HepG2 (cell line): ENCODE results near the gene ULK4. TPM values are rescaled to one million over a fixed set of nuclear protein-coding genes. Genes with fewer than 3 reads are reported as not detected.

Source experiments
- ATAC-seq: fragments of 200-7000 bp; cut with Tn5 transposase; 3 replicates; pipeline ENCODE4 v1.9.1; 2020; ENCODE audit warnings: mild to moderate bottlenecking, moderate library complexity
- BruUV-seq: library from RNA; stranded (reverse); fragments of 400-500 nt; replicated peaks from 2 replicates; lab custom pipeline; 2021; lab: Mats Ljungman, UMichigan
- CTCF ChIA-PET: fragments of 300-600 bp; formaldehyde crosslinking; extraction: SDS; loops from one replicate; lab custom pipeline; 2021; ENCODE audit warnings: low total read pairs, inconsistent platforms, low intra/inter-chr PET ratio; lab: Yijun Ruan, JAX
- POLR2A ChIA-PET: fragments of 350-600 bp; sonication (Branson Sonifier 250); formaldehyde crosslinking; loops from one replicate; lab custom pipeline; 2020; ENCODE audit warnings: antibody characterized with exemption, inconsistent platforms; lab: Yijun Ruan, JAX
- DNase-seq: peaks from one replicate; pipeline ENCODE4 v3.0.0-alpha.2; 2015; ENCODE audit warnings: low spot score
- FAIRE-seq: peaks from 3 replicates; lab custom pipeline; 2011; peaks lifted over from hg19 to GRCh38; lab: Jason Lieb, UNC
- H2AFZ ChIP-seq: one replicate; pipeline ENCODE4 v1.6.1; 2011; ENCODE audit warnings: low read length, inconsistent platforms
- H3K27ac ChIP-seq: fragments of 300-600 bp; 3 replicates; pipeline ENCODE4 v1.8.0; 2011; ENCODE audit warnings: mixed run types, mild to moderate bottlenecking, mixed read lengths, low read length, inconsistent platforms; ENCODE audit not compliant: insufficient read depth; ENCODE audit errors: extremely low read length
- H3K27me3 ChIP-seq, 2 experiments: fragments of 200-600 bp in 1 of 2; 2 replicates in 1 of 2; 3 replicates in 1 of 2; pipeline versions ENCODE4 v1.6.0 to v1.8.0; 2011; ENCODE audit warnings: low read length in 2 of 2, mild to moderate bottlenecking in 2 of 2, moderate library complexity in 2 of 2, inconsistent platforms in 1 of 2; ENCODE audit not compliant: insufficient read depth in 2 of 2, control insufficient read depth in 1 of 2
- H3K36me3 ChIP-seq, 2 experiments: fragments of 200-600 bp in 1 of 2; replicated peaks in 1 of 2; 2 replicates in 1 of 2; 3 replicates in 1 of 2; pipeline versions ENCODE4 v1.5.1 to v1.8.0; 2011; ENCODE audit warnings: low read length in 2 of 2, inconsistent platforms in 1 of 2; ENCODE audit not compliant: insufficient read depth in 2 of 2, control insufficient read depth in 1 of 2
- H3K4me1 ChIP-seq: 2 replicates; pipeline ENCODE4 v1.5.1; 2012; ENCODE audit warnings: low read length, inconsistent platforms; ENCODE audit not compliant: insufficient read depth
- H3K4me2 ChIP-seq: 2 replicates; pipeline ENCODE4 v1.6.0; 2011; ENCODE audit warnings: low read depth, low read length, inconsistent platforms
- H3K4me3 ChIP-seq, 3 experiments: fragments of 200-600 bp in 1 of 3; sonication (generic), shearing (Covaris generic) in 1 of 3; replicated peaks in 1 of 3; 2 replicates each; pipeline ENCODE4 v1.5.1; 2011 to 2016; ENCODE audit warnings: low read length in 3 of 3, inconsistent platforms in 2 of 3, low read depth in 2 of 3, mild to moderate bottlenecking in 2 of 3, control low read depth in 1 of 3, mixed read lengths in 1 of 3; ENCODE audit not compliant: insufficient read depth in 1 of 3
- H3K79me2 ChIP-seq: one replicate; pipeline ENCODE4 v1.6.1; 2011; ENCODE audit warnings: low read length, inconsistent platforms; ENCODE audit not compliant: insufficient read depth
- H3K9ac ChIP-seq: 2 replicates; pipeline ENCODE4 v1.6.0; 2011; ENCODE audit warnings: mild to moderate bottlenecking, low read depth, low read length, inconsistent platforms; ENCODE audit not compliant: insufficient read depth
- H3K9me3 ChIP-seq: 2 replicates; pipeline ENCODE4 v1.5.1; 2012; ENCODE audit warnings: mild to moderate bottlenecking, low read length
- H4K20me1 ChIP-seq: 2 replicates; pipeline ENCODE4 v1.6.0; 2011; ENCODE audit warnings: inconsistent platforms, mild to moderate bottlenecking, low read length, moderate library complexity; ENCODE audit not compliant: insufficient read depth
- FOXJ3 ChIP-seq: sonication (generic); formaldehyde crosslinking; IDR thresholded peaks from 2 replicates; pipeline ENCODE4 v1.4.0; 2020; ENCODE audit warnings: missing genetic modification reagents, mild to moderate bottlenecking, borderline replicate concordance
- KLF16 ChIP-seq, 2 experiments: sonication (generic) in 1 of 2; formaldehyde crosslinking in 1 of 2; IDR thresholded peaks; 2 replicates each; pipeline versions ENCODE4 v1.6.1 to v1.8.0; 2016 to 2023; ENCODE audit warnings: missing genetic modification reagents in 2 of 2, missing compliant biosample characterization in 1 of 2
- NR1H2 ChIP-seq: sonication (generic); formaldehyde crosslinking; IDR thresholded peaks from 2 replicates; pipeline ENCODE4 v1.8.1; 2022; ENCODE audit warnings: low read depth, missing genetic modification reagents, borderline replicate concordance
- PAF1 ChIP-seq: IDR thresholded peaks from 2 replicates; pipeline ENCODE4 v1.6.1; 2016; ENCODE audit warnings: missing genetic modification reagents, missing compliant biosample characterization
- RBM39 ChIP-seq: fragments of 200-400 bp; formaldehyde crosslinking; IDR thresholded peaks from one replicate; pipeline ENCODE4 v1.6.1; 2018; ENCODE audit warnings: antibody characterized with exemption, mild to moderate bottlenecking, low read depth, low read length; ENCODE audit not compliant: poor library complexity, severe bottlenecking
- TEAD2 ChIP-seq: sonication (generic); formaldehyde crosslinking; IDR thresholded peaks from 2 replicates; pipeline ENCODE4 v1.9.0; 2021; ENCODE audit warnings: missing genetic modification reagents
- THAP11 ChIP-seq: IDR thresholded peaks from 2 replicates; pipeline ENCODE4 v1.6.1; 2016; ENCODE audit warnings: missing biosample characterization, missing genetic modification reagents
- TSC22D2 ChIP-seq: sonication (generic); formaldehyde crosslinking; IDR thresholded peaks from 2 replicates; pipeline ENCODE4 v1.5.1; 2020; ENCODE audit warnings: missing genetic modification reagents, mild to moderate bottlenecking, borderline replicate concordance
- ZNF10 ChIP-seq: sonication (generic); formaldehyde crosslinking; IDR thresholded peaks from 2 replicates; pipeline ENCODE4 v1.4.0; 2020; ENCODE audit warnings: mild to moderate bottlenecking, low read depth, missing genetic modification reagents, borderline replicate concordance
- ZNF232 ChIP-seq: sonication (generic); formaldehyde crosslinking; IDR thresholded peaks from 2 replicates; pipeline ENCODE4 v1.4.0; 2020; ENCODE audit warnings: missing genetic modification reagents, borderline replicate concordance
- ZNF44 ChIP-seq: sonication (generic); formaldehyde crosslinking; IDR thresholded peaks from 2 replicates; pipeline ENCODE4 v1.5.1; 2020; ENCODE audit warnings: mild to moderate bottlenecking, missing genetic modification reagents
- ZNF564 ChIP-seq: sonication (generic); formaldehyde crosslinking; IDR thresholded peaks from 2 replicates; pipeline ENCODE4 v1.8.1; 2023; ENCODE audit warnings: mild to moderate bottlenecking, missing genetic modification reagents
- ZNF615 ChIP-seq: sonication (generic); formaldehyde crosslinking; IDR thresholded peaks from 2 replicates; pipeline ENCODE4 v1.5.0; 2020; ENCODE audit warnings: mild to moderate bottlenecking, missing genetic modification reagents, borderline replicate concordance
- ZNF674 ChIP-seq: sonication (generic); formaldehyde crosslinking; IDR thresholded peaks from 2 replicates; pipeline ENCODE4 v1.5.0; 2020; ENCODE audit warnings: low read depth, mild to moderate bottlenecking, missing genetic modification reagents
- WGBS: methylation state at CpG from one replicate; pipeline ENCODE4 v1.1.6; 2017; ENCODE audit warnings: low lambda C conversion rate; 5-methylcytosine and 5-hydroxymethylcytosine counted together
- in situ Hi-C: cut with HindIII; loops from 2 replicates; pipeline ENCODE4 v1.10.0; 2017; ENCODE audit warnings: low pct_unique_long_range_greater_than_20kb; ENCODE audit not compliant: extremely low pct_ligation_motif_present
- intact Hi-C: fragments of 100-400 bp; cut with micrococcal nuclease; formaldehyde crosslinking; loops from one replicate; pipeline ENCODE4 v1.10.0; 2022; ENCODE audit not compliant: unreplicated experiment
- polyA plus RNA-seq, 8 experiments: library from polyadenylated mRNA; depleted of rRNA in 3 of 8; stranded (reverse) in 7 of 8; unstranded in 1 of 8; fragments of >200 nt; fragmentation: Illumina TruSeq in 4 of 8; extraction: Trizol in 4 of 8; gene quantifications; 2 replicates each; pipeline versions ENCODE4 v1.2.1 to v1.2.3, GENCODE V29; 2011 to 2016; ENCODE audit warnings: low read depth in 4 of 8, missing spikeins in 1 of 8, mixed read lengths in 1 of 8; ENCODE audit not compliant: insufficient read depth in 1 of 8
- total RNA-seq, 5 experiments: library from RNA; depleted of rRNA; stranded (reverse); fragments of >200 nt; fragmentation: Illumina TruSeq; extraction: Trizol; gene quantifications; 2 replicates each; pipeline ENCODE4 v1.2.3, GENCODE V29; 2016; ENCODE audit warnings: low read depth in 1 of 5
- TF ChIP-seq, protein P1 (sequence below): sonication (generic); formaldehyde crosslinking; IDR thresholded peaks from 2 replicates; pipeline ENCODE4 v1.4.0; 2020; ENCODE audit warnings: missing genetic modification reagents
- TF ChIP-seq, protein P2 (sequence below): sonication (generic); formaldehyde crosslinking; IDR thresholded peaks from 2 replicates; pipeline ENCODE4 v1.4.0; 2020; ENCODE audit warnings: missing genetic modification reagents, borderline replicate concordance
- TF ChIP-seq, protein P3 (sequence below): sonication (generic); formaldehyde crosslinking; IDR thresholded peaks from 2 replicates; pipeline ENCODE4 v1.5.0; 2020; ENCODE audit warnings: missing genetic modification reagents
- TF ChIP-seq, protein P4 (sequence below): sonication (generic); formaldehyde crosslinking; conservative IDR thresholded peaks from 2 replicates; pipeline ENCODE4 v1.4.0; 2020; ENCODE audit warnings: missing genetic modification reagents

ULK4 gene
- total and polyA plus RNA-seq, 2 of the 13 experiments (the other 11 are each of a cell fraction or from before 2014, with no cell fraction given): 6.7 to 11.8 TPM

DNA sequence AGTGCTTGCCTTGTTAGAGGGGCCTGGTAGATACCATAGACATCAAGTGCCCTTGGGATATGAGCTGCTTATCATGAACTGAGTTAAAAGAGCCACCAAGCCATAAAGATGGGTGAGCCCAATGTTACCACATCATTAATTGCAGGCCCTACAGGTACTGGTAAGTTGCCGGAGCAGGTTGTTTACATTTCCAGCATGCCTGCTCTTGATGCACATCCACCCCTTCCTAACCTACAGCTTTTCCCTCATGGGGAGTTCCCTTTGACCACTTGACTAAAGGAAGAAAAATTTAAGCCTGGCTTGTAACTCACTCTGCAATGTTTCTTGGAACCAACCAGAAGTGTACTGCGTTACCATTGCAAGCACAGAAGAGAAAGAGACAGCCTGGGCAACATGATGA is 24.7 kb upstream of the ULK4 start:
- ATAC-seq (no peak), DNase-seq (no peak), FAIRE-seq (no peak)
- POLR2A ChIA-PET: no interaction called here
- no peaks in the 10 kb centered on the region for H3K36me3 ChIP-seq
- CTCF ChIA-PET: no interaction called here
- H4K20me1 ChIP-seq: no peaks in the 10 kb centered on the region
- no peaks in the 10 kb centered on the region for H3K9me3 ChIP-seq
- H3K79me2 ChIP-seq: no peaks in the 10 kb centered on the region
- no peak overlapping the region for H3K4me2 ChIP-seq
- BruUV-seq: no TSS peak
- 0 out of 2 replicates have a peak, but pooled peaks cover 10% of the 10 kb centered on the region for H3K4me1 ChIP-seq
- in situ Hi-C loops (no loop called here), intact Hi-C loops (no loop called here)
- H3K9ac ChIP-seq: no peak overlapping the region
- no peak overlapping the region for H3K27ac ChIP-seq
- no peaks in the 10 kb centered on the region for H3K27me3 ChIP-seq
- H3K4me3 ChIP-seq: no peak overlapping the region
- WGBS: 41% methylated on average over 2 of the region's 2 CpGs
- no peak overlapping the region for H2AFZ ChIP-seq
- TF ChIP-seq KLF16 (CRISPR knock-in tag; IDR thresholded peaks at IDR 0.05) (no peak), ZNF44 (CRISPR knock-in tag) (no peak), ZNF564 (CRISPR knock-in tag) (no peak), ZNF674 (CRISPR knock-in tag) (no peak), TEAD2 (CRISPR knock-in tag) (no peak), RBM39 (no peak), THAP11 (CRISPR knock-in tag) (no peak), FOXJ3 (CRISPR knock-in tag) (no peak), NR1H2 (CRISPR knock-in tag) (no peak), ZNF232 (CRISPR knock-in tag) (no peak), ZNF10 (CRISPR knock-in tag) (no peak), PAF1 (CRISPR knock-in tag) (no peak), TSC22D2 (CRISPR knock-in tag) (no peak), ZNF615 (CRISPR knock-in tag) (no peak)
- TF ChIP-seq, protein P1, sequence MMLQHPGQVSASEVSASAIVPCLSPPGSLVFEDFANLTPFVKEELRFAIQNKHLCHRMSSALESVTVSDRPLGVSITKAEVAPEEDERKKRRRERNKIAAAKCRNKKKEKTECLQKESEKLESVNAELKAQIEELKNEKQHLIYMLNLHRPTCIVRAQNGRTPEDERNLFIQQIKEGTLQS (CRISPR knock-in tag): no peak
- TF ChIP-seq, protein P2, sequence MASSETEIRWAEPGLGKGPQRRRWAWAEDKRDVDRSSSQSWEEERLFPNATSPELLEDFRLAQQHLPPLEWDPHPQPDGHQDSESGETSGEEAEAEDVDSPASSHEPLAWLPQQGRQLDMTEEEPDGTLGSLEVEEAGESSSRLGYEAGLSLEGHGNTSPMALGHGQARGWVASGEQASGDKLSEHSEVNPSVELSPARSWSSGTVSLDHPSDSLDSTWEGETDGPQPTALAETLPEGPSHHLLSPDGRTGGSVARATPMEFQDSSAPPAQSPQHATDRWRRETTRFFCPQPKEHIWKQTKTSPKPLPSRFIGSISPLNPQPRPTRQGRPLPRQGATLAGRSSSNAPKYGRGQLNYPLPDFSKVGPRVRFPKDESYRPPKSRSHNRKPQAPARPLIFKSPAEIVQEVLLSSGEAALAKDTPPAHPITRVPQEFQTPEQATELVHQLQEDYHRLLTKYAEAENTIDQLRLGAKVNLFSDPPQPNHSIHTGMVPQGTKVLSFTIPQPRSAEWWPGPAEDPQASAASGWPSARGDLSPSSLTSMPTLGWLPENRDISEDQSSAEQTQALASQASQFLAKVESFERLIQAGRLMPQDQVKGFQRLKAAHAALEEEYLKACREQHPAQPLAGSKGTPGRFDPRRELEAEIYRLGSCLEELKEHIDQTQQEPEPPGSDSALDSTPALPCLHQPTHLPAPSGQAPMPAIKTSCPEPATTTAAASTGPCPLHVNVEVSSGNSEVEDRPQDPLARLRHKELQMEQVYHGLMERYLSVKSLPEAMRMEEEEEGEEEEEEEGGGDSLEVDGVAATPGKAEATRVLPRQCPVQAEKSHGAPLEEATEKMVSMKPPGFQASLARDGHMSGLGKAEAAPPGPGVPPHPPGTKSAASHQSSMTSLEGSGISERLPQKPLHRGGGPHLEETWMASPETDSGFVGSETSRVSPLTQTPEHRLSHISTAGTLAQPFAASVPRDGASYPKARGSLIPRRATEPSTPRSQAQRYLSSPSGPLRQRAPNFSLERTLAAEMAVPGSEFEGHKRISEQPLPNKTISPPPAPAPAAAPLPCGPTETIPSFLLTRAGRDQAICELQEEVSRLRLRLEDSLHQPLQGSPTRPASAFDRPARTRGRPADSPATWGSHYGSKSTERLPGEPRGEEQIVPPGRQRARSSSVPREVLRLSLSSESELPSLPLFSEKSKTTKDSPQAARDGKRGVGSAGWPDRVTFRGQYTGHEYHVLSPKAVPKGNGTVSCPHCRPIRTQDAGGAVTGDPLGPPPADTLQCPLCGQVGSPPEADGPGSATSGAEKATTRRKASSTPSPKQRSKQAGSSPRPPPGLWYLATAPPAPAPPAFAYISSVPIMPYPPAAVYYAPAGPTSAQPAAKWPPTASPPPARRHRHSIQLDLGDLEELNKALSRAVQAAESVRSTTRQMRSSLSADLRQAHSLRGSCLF: no peak
- TF ChIP-seq, protein P3, sequence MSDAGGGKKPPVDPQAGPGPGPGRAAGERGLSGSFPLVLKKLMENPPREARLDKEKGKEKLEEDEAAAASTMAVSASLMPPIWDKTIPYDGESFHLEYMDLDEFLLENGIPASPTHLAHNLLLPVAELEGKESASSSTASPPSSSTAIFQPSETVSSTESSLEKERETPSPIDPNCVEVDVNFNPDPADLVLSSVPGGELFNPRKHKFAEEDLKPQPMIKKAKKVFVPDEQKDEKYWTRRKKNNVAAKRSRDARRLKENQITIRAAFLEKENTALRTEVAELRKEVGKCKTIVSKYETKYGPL: no peak
- TF ChIP-seq, protein P4, sequence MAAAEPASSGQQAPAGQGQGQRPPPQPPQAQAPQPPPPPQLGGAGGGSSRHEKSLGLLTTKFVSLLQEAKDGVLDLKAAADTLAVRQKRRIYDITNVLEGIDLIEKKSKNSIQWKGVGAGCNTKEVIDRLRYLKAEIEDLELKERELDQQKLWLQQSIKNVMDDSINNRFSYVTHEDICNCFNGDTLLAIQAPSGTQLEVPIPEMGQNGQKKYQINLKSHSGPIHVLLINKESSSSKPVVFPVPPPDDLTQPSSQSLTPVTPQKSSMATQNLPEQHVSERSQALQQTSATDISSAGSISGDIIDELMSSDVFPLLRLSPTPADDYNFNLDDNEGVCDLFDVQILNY (CRISPR knock-in tag): no peak
